HG03442 (cell line): ENCODE measurements around the gene CACNA2D4.
"Not testable (repeated sequence)": the region's sequence is repeated elsewhere in the genome, so short reads cannot be mapped to it uniquely, and the experiment has no call there.

Source experiments
- ATAC-seq: cut with Tn5 transposase; IDR thresholded peaks from one replicate; pipeline ENCODE4 v1.9.1; 2021; ENCODE audit warnings: mild to moderate bottlenecking, moderate library complexity; ENCODE audit not compliant: unreplicated experiment

The CACNA2D4 gene, protein sequence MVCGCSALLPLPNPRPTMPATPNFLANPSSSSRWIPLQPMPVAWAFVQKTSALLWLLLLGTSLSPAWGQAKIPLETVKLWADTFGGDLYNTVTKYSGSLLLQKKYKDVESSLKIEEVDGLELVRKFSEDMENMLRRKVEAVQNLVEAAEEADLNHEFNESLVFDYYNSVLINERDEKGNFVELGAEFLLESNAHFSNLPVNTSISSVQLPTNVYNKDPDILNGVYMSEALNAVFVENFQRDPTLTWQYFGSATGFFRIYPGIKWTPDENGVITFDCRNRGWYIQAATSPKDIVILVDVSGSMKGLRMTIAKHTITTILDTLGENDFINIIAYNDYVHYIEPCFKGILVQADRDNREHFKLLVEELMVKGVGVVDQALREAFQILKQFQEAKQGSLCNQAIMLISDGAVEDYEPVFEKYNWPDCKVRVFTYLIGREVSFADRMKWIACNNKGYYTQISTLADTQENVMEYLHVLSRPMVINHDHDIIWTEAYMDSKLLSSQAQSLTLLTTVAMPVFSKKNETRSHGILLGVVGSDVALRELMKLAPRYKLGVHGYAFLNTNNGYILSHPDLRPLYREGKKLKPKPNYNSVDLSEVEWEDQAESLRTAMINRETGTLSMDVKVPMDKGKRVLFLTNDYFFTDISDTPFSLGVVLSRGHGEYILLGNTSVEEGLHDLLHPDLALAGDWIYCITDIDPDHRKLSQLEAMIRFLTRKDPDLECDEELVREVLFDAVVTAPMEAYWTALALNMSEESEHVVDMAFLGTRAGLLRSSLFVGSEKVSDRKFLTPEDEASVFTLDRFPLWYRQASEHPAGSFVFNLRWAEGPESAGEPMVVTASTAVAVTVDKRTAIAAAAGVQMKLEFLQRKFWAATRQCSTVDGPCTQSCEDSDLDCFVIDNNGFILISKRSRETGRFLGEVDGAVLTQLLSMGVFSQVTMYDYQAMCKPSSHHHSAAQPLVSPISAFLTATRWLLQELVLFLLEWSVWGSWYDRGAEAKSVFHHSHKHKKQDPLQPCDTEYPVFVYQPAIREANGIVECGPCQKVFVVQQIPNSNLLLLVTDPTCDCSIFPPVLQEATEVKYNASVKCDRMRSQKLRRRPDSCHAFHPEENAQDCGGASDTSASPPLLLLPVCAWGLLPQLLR

GRCh38 chr12:1918081-1918883 is at the start of gene CACNA2D4:
Gene CACNA2D4 (minus strand): TSS chr12:1918652. CDS start chr12:1918473, 179 bp downstream.
- no peak for ATAC-seq

DNA sequence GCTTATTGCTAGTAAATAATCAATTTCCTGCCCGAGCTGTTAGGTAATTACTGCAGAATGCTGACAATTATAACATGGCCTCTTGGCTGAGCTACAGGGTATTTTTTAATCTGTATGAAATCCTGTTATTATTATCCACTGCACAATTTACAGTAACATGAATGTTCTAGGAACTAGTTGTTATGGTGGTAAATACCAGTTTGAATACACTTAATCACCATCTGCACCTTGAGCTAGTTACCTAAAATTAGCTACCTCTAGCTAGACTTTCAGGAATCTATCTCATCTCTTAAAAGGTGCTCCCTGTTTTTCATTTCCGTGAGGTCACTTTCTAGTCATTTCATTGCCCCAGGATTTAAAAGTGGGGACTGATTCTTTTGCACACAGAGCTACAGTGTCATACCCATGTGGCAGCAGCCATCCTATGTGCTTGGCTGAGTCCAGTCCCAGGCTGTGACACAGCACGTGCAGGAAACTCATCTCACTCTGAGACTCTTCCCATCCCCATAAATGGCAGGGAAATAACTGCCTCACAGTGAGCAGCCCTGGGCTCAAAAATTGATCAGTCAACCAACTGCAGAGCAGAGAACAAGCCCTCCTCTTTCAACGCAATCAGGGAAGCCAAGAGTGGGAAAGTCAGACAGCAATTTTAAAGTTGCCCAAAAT is 48.2 kb upstream of the CACNA2D4 start:
- no peak for ATAC-seq

- ATAC-seq, result no peak
Measured at GRCh38 chr12:1965916-1966315, 47.5 kb upstream of the CACNA2D4 start.

DNA sequence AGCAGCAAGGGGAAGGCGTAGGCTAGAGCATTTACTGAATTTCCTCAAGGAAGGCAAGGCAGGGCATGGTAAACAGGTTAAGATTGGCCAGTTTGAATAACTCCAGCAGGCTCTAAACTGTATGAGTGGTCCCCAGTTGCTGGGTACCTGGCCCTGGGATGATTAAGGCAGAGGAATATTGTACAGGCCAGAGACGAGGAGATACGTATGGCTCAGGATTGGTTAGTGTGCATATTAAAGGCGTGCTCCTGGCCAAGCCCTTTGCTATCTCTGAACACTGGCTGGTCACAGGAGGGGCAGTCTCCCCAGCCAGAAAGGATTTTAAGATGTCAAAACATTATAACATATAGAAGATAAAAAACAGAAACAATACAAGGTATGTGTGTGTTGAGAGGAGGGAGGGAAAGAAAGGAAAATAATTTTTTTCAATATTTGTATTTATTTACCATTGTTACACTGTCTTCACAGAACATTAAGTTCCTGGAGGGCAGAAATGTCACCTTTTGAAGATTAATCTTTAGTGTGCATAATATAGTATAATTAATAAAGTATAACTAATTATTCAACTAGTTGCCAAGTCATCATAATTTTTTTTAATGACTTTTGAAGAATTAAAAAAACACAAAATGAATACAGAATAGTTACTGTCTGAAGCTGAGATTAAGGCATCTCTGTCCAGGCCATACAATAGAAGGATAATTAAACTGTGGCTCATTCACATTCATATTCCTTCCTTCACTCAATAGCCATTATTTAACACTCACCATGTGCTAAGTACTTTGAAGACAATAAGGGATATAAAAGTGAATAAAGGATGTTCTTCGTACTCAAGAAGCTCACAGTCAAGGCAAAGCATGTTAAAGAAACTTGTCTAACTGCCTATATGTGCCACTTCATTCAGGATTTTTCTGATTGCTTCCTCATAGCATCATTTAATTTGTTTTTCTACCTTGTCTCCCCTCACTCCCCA is 43.9 kb upstream of the CACNA2D4 start:
- ATAC-seq, result no peak

- ATAC-seq, result no peak
Measured at GRCh38 chr12:1956716-1957115, 38.3 kb upstream of the CACNA2D4 start.

DNA sequence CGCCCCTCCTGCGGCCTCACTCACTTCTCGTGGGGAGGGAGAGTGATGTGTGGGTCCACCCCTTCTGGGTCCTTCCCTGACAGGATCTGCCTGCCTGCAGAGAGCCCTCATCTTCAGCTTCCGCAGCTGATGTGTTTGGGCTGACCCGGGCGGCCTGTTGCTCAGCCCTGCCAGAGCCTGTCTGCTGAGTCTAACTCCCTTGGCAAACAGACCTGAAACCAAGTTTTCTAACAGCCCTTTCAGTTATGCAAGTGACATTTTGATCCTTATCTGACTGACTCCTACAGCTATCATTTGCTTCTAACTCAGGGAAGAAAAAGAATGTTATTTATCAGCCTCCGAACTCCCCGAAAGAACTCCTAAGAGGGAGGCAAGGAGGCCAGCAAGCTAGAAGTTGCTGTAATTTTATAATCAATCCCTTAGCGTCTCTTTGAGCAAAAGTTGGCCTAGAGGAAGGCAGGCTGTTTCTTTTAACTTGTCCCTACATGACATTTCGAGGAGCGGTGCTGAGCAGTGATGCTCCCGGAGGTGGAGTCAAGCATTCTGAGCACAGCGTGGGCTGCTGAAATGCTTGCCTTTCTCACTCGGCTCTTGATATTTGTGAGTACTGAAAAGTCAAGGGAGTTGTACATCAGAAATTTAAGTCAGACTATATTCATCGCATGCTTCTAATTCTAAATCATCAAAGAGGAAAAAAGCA is 31.5 kb upstream of the CACNA2D4 start:
- ATAC-seq, result no peak

GRCh38 chr12:1948883-1949282 is 30.4 kb upstream of the CACNA2D4 start:
- no peak for ATAC-seq

DNA sequence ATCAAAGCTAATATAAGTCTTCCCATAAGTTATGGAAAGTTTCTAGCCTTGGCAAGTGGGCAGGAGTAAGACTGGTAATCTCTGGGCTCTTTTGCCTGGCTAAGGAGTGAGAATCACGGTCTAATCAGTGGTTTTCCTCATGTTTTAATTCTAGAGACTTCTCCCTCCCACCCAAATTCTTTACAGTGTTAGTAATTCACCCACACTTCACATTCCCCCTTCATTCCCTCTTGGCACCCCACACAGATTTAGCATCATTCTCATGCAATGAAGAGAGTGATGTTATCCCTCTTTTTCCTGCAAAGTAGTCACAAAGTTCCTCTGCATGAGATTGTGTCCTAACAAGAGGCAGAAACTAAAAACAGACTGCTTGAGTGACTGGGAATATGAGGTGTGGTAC is 28.6 kb upstream of the CACNA2D4 start:
- ATAC-seq, result no peak

DNA sequence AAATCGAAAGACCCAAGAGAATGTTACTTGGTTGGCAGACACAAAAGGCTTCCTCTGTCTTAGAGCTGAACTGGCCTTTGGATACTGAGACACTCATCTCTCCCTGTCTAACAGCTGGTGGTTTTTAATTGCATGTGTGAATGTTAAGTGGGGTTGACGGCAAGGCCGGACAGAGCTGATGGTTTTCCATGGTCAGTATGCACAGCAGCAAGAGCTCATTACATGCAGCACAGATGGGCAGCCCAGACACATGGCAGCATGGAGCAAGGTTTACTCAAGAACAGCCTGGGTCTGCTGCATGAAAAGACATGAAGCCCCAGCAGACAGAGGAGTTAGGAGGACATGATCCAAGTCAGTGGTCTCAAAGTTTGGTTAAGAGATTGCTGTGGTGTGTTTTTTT is 27.8 kb upstream of the CACNA2D4 start:
- ATAC-seq, result no peak

DNA sequence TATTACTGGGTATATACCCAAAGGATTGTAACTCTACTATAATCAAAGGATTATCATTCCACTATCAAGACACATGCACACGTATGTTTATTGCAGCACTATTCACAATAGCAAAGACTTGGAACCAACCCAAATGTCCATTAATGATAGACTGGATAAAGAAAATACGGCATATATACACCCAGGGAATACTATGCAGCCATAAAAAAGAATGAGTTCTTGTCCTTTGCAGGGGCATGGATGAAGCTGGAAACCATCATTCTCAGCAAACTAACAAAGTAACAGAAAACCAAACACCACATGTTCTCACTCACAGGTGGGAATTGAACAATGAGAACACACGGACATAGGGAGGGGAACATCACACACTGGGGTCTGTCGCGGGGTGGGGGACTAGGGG is 27.1 kb upstream of the CACNA2D4 start:
- ATAC-seq, result not testable (repeated sequence)

DNA sequence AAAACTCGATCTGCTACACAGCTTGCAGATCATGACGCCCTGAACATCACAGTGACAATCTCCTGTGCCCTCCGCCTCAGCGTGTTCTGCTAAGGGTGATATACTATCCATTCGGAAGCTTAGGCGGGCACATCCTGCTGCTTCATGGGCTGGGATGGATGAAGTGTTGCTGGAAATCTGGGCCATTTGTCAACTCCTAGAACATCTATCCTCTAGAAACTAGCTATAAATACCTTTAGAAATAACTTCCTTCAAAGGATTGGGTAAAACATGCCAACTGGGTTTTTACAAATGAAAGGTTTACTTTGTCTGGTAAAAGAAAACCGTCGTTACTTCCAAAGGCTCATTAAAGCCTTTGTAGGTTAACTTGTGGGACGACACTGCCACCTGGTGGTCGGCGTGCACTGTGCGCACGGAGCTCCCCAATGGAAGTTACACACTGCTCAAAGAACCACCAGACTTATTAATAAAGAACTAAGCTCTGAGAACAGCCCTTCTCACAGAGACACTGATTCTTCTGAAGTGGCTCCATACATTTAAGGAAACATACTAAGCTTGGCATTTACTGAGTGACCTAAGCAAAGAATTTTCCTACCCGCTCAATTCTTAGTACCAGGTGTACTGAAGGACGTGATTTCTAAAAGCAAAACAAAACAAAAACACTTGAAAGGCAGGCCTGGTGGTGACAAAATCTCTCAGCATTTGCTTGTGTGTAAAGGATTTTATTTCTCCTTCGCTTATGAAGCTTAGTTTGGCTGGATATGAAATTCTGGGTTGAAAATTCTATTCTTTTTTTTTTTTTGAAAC is 21.6 kb upstream of the CACNA2D4 start:
- no peak for ATAC-seq

GRCh38 chr12:1939331-1939730 is 20.9 kb upstream of the CACNA2D4 start:
- ATAC-seq, result no peak

- ATAC-seq, result no peak
Measured at GRCh38 chr12:1937481-1938224, 19.2 kb upstream of the CACNA2D4 start.

DNA sequence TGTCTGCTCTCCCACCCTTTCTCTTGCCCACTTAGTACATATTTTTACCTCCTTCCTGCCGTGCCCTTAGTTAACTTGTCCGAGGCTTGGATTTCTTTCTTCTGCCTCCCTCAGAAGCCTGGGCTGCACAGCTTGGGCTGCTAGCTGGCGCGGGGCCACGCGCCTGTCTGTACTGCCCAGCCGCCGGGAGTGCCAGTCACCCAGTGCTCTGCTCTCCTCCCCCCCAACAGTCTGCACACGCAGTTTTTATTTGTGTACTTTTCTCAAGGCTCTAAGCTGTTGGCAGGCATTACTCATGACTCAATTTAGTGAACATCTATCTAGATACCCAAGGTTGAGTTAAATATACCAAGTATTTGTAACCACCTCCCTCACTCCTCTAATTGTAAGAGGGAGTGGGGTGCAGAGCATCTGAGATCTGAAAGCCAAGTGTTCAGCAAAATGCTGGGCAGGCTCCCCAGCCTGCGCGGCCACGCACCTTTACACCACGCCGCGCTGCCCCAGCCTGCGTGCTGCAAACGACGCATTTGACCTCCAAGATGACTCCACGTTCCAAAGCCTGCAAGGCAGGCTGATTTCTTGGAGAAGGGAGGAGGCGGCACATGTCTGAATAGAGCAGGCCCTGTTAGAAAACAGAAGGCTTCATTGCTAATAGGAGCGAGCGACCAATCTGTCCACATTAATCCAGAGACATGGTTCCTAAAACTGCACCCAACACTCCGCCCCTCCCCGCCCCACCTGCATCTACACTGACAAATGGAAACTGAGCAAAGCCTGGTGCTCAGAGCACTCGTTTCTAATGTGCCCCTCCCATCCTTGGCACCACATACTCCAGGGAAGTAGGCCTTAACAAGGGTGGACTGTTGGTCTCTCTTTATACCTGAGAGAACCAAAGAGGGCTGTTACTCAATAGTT is 18.2 kb upstream of the CACNA2D4 start:
- ATAC-seq, result no peak

DNA sequence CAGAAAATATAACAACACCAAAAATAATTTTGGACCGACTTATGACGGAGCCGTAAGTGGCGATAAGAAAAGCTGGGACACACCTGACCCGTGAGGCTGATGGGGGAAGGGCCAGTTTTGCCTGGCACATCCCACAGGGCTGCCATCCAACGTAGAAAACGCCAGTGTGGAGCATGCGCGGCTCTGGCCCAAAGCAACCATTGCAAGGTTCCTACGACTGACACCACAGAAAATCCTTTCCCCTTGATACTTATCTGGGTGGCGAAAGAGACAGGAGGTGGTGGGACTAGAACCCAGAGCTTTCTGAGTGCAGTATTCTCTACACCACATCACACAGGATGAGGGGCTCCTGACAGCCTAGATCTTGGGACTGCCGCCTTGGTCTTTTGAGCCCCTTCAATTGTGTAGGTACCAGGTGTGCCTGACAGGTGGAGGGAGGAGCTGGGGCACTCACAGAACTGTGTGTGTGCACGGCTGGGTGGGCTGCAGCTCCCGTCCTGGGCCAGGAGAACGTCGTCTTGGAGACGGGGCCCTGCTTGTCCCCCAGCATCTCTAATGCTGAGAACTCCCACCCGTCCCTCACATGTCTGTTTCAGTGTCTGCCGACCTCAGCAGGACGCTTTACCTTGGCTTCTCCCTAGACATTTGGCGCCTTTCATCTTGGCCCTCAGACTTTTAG is 17.4 kb upstream of the CACNA2D4 start:
- no peak for ATAC-seq
